Subcutaneous adipose tissue (tissue), 4 donors: ENCODE data around the gene RCOR1. TPM values are rescaled to one million over a fixed set of nuclear protein-coding genes. Genes with fewer than 3 reads are reported as not detected.

ENCODE experiments used
- total RNA-seq, 4 donors: library from RNA; depleted of rRNA; stranded (reverse); fragments of >200 nt; gene quantifications; one replicate each; pipeline ENCODE4 v1.1.0, GENCODE V29; 2016
- TF ChIP-seq, protein P1 (sequence below): fragments of 450-650 bp; IDR thresholded peaks from one replicate; pipeline ENCODE4 v1.5.1; 2016; ENCODE audit warnings: low read depth, mild to moderate bottlenecking, control low read depth, antibody characterized with exemption, moderate library complexity

The RCOR1 gene
- total RNA-seq = 10 to 100 TPM; 17.6 to 24.3 (median 22.1) TPM

DNA sequence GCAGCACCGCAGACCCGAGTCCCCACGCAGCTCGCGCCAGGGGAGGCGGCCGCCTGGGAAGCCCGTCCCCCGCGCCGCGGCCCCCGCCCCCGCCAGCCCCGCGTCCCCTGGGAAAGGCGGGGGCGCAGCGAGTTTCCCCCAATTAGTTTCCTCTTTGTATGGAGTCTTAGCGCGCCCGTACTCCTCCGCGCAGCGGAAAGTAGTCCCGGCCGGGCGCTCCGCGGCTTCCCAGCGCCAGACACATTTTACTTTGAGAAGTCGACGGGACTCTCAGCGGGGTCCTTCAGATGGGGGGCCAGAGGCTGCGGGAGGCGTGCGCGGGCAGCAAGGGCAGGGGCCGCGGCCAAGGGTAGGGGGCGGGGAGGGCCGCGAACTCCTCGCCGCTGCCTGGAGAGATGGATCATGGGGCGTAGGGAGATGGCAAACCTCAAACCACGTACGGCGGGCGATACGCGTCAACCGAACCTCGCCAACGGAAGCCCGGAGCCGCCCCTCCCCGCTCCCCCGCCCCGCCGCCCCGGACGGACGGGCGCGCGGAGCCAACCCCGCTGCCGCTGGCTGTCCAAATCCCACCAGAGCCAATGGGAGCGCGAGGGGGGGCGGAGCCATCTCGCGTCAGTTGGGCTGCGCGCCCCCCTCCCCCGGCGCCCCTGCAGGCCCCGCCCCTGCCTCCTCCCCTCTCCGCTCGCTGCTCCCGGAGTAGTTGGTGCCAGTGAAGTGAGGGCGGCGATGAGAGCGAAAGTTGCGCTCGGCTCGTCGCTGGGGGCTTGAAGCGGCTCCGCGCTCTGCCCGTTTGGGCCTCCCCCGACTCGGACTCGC, at the start of gene RCOR1:
TSS of gene RCOR1 (plus strand) at position 706 of the 819 bp plus-strand sequence. CDS start 238 bp downstream, outside the sequence.
- TF ChIP-seq, protein P1, sequence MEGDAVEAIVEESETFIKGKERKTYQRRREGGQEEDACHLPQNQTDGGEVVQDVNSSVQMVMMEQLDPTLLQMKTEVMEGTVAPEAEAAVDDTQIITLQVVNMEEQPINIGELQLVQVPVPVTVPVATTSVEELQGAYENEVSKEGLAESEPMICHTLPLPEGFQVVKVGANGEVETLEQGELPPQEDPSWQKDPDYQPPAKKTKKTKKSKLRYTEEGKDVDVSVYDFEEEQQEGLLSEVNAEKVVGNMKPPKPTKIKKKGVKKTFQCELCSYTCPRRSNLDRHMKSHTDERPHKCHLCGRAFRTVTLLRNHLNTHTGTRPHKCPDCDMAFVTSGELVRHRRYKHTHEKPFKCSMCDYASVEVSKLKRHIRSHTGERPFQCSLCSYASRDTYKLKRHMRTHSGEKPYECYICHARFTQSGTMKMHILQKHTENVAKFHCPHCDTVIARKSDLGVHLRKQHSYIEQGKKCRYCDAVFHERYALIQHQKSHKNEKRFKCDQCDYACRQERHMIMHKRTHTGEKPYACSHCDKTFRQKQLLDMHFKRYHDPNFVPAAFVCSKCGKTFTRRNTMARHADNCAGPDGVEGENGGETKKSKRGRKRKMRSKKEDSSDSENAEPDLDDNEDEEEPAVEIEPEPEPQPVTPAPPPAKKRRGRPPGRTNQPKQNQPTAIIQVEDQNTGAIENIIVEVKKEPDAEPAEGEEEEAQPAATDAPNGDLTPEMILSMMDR = no peak

DNA sequence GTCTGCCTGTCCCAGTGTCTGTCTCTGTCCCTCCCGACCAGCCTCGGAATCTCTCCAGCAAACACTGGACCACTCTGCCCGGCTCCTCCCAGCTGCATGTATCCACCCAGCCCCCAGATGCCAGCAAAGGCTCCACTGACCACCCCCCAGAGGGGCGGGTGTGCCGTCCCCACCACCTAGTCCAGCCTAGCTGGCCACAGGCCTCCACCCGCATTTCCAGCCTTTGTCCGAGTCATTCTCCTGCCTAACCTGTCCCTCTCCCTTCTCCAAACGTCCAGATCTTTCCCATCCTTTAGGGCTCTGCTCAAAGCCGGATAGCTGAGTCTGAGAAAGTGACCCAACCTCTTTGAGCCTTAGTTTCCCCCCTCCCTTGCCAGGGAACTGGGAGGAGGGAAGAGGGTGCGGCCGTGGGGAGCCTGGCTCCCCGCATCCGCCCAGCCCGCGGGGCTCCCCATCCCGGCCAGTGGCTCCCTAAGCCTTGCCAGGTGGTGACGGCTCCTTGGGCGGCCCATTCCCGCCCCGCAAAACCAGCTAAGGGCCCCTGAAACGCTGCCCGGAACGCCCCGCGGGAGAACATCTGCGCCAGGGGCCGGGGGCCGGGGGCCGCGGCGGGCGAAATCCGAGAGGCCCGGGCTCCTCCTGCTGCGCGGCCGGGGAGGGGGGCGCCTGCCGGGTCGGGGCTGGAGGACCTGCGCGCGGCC, 48.3 kb upstream of the RCOR1 start:
- TF ChIP-seq, protein P1 = no peak

DNA sequence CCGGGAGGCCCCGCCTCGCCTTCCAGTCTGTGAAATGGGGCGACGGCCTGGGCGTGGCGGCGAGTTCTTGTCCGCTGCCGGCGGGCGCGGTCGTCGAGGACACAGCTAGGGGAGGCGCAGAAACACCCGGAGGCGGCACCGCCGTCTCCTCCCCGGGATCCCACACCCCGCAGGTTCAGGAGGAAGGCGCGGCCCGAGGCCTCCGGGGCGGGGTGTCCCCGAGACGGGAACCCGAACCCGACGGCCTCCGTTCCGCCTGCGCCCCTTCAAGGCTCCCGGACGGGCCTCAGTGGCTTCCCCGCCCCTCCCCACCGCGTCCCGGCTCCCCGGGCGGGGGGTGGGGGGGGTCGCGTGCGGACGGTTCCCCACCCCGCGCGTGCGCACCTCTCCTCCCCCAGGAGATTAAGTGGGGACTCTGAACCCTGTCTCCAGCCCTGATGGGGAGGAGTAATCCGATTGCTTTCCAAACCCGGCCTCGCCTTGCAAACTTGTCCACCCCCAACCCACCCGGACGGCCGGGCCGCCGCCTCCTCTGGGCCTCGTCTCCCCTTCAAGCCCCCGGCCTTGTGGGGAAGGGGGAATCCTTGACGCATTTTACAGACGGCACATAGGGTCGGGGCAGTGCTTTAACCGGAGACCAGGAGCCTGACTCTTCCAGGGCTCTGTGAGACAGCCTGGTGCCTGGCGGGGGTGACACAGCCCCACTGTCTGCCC, 47.5 kb upstream of the RCOR1 start:
- TF ChIP-seq, protein P1 = no peak

DNA sequence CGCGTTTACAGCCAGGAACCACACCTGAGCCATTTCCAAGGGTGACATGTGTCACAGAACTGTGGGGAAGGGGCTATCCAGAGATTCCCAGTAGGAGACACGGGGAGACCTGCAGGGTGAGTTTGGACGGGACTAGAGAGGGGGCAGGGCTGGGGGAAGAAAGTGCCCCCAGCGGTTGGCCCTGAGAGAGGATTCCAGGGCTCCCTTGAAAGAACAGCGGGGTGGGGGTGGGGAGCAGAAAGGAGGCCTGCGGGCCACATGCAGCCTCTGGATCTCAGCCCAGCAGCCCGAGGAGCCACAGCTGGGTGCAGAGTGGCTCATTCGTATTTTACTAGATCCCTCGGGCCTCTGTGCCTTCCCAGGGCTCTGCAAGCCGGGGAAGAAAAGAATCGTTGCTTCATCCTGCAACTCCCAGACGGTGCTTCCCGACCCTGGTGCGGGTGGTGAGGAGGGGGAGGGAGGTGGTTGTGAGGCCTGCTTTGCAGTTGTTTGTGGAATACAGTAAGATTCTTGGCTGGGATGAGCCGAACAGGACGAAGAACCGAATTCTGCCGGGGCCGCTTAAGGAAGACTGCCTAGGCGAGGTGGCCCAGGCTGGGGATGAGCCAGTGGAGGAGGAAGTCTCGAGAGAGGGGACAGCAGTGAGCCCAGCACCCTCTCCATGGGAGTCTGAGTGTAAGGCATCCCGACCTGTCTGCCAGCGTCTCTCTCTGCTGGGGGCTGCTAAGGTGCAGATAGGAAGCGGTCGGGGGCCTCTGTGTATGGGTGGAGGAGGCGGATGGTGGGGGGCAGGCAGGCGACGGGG, 46.8 kb upstream of the RCOR1 start:
- TF ChIP-seq, protein P1 = no peak

DNA sequence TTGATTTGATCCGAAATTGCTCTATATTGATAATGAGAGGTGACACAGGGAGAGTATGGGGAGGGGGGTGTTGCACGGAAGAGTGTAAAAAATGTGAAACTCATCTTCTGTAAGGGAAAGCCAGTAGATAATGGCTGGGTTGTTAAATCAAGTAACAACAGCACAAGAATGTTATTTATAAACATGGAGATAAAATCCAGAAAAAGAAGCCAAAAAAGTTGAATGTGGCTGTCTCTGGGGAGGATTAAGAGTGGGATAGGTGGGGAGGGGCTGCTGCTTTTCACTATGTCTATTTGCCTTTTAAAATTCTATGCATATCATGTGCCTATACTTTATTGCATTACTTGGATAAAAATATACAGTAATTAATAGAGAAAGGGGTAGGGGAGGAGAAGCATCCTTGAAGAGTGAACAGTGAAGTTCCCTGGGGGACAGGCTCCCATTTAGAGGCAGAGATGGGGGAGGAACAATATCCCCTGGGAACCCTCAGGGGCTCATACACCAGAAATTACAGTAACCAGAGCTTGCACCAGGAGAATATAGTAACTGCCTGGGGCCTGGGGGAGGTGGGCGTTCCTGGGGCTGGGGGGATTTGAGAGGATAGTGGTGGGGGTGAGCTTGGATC, 43.7 kb upstream of the RCOR1 start:
- TF ChIP-seq, protein P1 = no peak

DNA sequence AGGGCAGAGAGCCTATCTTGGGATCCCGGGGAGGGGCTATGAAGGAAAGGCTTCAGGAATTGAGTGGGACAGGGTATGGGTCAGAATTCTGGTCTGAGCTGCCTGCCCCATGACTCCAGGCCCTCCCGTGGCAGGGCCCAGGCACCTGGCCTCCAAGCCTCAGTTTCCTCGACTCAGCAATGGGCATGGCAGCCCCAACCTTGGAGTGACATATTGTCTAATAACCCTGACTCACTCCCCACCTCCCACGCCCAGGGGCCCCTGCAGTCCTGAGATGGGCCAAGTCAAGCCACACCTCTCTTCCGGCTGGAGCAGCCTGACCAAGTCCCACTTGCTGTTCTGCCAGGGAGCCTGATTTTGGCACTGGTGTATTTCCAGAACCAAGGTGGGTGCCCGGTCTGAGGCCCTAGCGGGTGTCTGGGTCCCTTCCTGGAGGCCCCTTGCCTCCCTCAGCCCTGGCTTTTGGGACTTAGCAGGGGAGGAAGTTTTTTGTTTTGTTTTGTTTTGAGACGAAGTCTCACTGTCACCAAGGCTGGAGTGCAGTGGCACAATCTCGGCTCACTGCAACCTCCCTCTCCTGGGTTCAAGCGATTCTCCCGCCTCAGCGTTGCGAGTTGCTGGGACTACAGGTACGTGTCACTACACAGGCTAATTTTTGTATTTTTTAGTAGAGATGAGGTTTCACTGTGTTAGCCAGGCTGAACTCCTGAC, 40.3 kb upstream of the RCOR1 start:
- TF ChIP-seq, protein P1 = no peak
